IMR-90 (cell line): ENCODE results near the gene TOP2A. TPM values are rescaled to one million over a fixed set of nuclear protein-coding genes. Genes with fewer than 3 reads are reported as not detected.

ENCODE experiments used
- ATAC-seq: fragments of 200-7000 bp; cut with Tn5 transposase; 2 replicates; pipeline ENCODE4 v1.9.1; 2020; ENCODE audit warnings: low read depth, mild to moderate bottlenecking, moderate library complexity
- BruUV-seq: library from RNA; stranded (reverse); fragments of 400-500 nt; replicated peaks from 2 replicates; lab custom pipeline; 2021; lab: Mats Ljungman, UMichigan
- CTCF ChIA-PET: fragments of 300-600 bp; formaldehyde crosslinking; extraction: SDS; loops from one replicate; lab custom pipeline; 2021; ENCODE audit warnings: antibody characterized with exemption; lab: Yijun Ruan, JAX
- POLR2A ChIA-PET: fragments of 300-600 bp; sonication (Branson Sonifier 250); formaldehyde crosslinking; loops from one replicate; lab custom pipeline; 2022; ENCODE audit warnings: antibody characterized with exemption; ENCODE audit not compliant: unreplicated experiment; lab: Charles Lee
- DNase-seq: peaks from one replicate; pipeline ENCODE4 v3.0.0; 2013
- H2AFZ ChIP-seq: replicated peaks from 2 replicates; pipeline ENCODE3; 2013; ENCODE audit warnings: low read length, mild to moderate bottlenecking; ENCODE audit not compliant: poor library complexity
- H2AK5ac ChIP-seq: 2 replicates; pipeline ENCODE4 v1.6.1; 2013; ENCODE audit warnings: low read depth, low read length, inconsistent platforms
- H2AK9ac ChIP-seq: replicated peaks from 2 replicates; pipeline ENCODE3; 2013; ENCODE audit warnings: mild to moderate bottlenecking, low read depth, low read length, moderate library complexity; ENCODE audit not compliant: poor library complexity
- H2BK120ac ChIP-seq: 2 replicates; pipeline ENCODE4 v1.6.1; 2013; ENCODE audit warnings: low read depth, low read length, inconsistent platforms
- H2BK15ac ChIP-seq: 3 replicates; pipeline ENCODE4 v1.6.1; 2013; ENCODE audit warnings: low read depth, low read length, inconsistent platforms
- H2BK20ac ChIP-seq: 2 replicates; pipeline ENCODE4 v1.6.1; 2013; ENCODE audit warnings: low read depth, mild to moderate bottlenecking, inconsistent platforms, low read length, moderate library complexity
- H2BK5ac ChIP-seq: 2 replicates; pipeline ENCODE4 v1.6.1; 2013; ENCODE audit warnings: mild to moderate bottlenecking, low read depth, low read length, inconsistent platforms; ENCODE audit not compliant: poor library complexity, severe bottlenecking
- H3K14ac ChIP-seq: replicated peaks from 2 replicates; pipeline ENCODE4 v1.6.1; 2013; ENCODE audit warnings: low read depth, low read length, inconsistent platforms
- H3K18ac ChIP-seq: 2 replicates; pipeline ENCODE4 v1.6.1; 2013; ENCODE audit warnings: low read depth, low read length, control low read depth
- H3K23ac ChIP-seq: 2 replicates; pipeline ENCODE4 v1.6.1; 2013; ENCODE audit warnings: low read depth, low read length, inconsistent platforms
- H3K27ac ChIP-seq: 2 replicates; pipeline ENCODE4 v1.5.1; 2013; ENCODE audit warnings: mild to moderate bottlenecking, control low read depth, low read length; ENCODE audit not compliant: insufficient read depth
- H3K27me3 ChIP-seq: 2 replicates; pipeline ENCODE4 v1.6.1; 2013; ENCODE audit warnings: low read length; ENCODE audit not compliant: control insufficient read depth, insufficient read depth
- H3K36me3 ChIP-seq: 2 replicates; pipeline ENCODE4 v1.6.1; 2013; ENCODE audit warnings: low read length, mixed read lengths; ENCODE audit not compliant: control insufficient read depth, insufficient read depth
- H3K4ac ChIP-seq: 2 replicates; pipeline ENCODE4 v1.6.1; 2013; ENCODE audit warnings: low read depth, low read length, inconsistent platforms
- H3K4me1 ChIP-seq: 2 replicates; pipeline ENCODE4 v1.6.1; 2013; ENCODE audit warnings: low read length, mixed read lengths; ENCODE audit not compliant: control insufficient read depth, insufficient read depth
- H3K4me2 ChIP-seq: 2 replicates; pipeline ENCODE4 v1.6.1; 2013; ENCODE audit warnings: low read depth, mild to moderate bottlenecking, control low read depth, low read length, moderate library complexity
- H3K4me3 ChIP-seq: 2 replicates; pipeline ENCODE4 v1.5.1; 2013; ENCODE audit warnings: low read depth, mild to moderate bottlenecking, control low read depth, low read length, moderate library complexity; ENCODE audit not compliant: insufficient read depth
- H3K56ac ChIP-seq: 2 replicates; pipeline ENCODE4 v1.6.1; 2013; ENCODE audit warnings: low read length, inconsistent platforms; ENCODE audit not compliant: insufficient read depth; ENCODE audit errors: extremely low read depth
- H3K79me1 ChIP-seq, 2 experiments: 2 replicates each; pipeline ENCODE4 v1.6.1; 2013; ENCODE audit warnings: low read length in 2 of 2, inconsistent platforms in 1 of 2, low read depth in 1 of 2
- H3K9ac ChIP-seq: 2 replicates; pipeline ENCODE4 v1.6.1; 2013; ENCODE audit warnings: low read depth, low read length, control low read depth
- H3K9me1 ChIP-seq: 2 replicates; pipeline ENCODE4 v1.6.1; 2013; ENCODE audit warnings: low read length, inconsistent platforms; ENCODE audit not compliant: insufficient read depth
- H3K9me3 ChIP-seq: 2 replicates; pipeline ENCODE4 v1.6.1; 2013; ENCODE audit warnings: low read length; ENCODE audit not compliant: control insufficient read depth, insufficient read depth
- H4K20me1 ChIP-seq: 2 replicates; pipeline ENCODE4 v1.6.1; 2013; ENCODE audit warnings: low read length, inconsistent platforms; ENCODE audit not compliant: insufficient read depth
- H4K5ac ChIP-seq: 2 replicates; pipeline ENCODE4 v1.6.1; 2013; ENCODE audit warnings: mild to moderate bottlenecking, low read depth, low read length, control low read depth
- H4K8ac ChIP-seq, 2 experiments: 2 replicates each; pipeline ENCODE4 v1.6.1; 2013; ENCODE audit warnings: low read depth in 2 of 2, low read length in 2 of 2, control low read depth in 1 of 2, inconsistent platforms in 1 of 2
- H4K91ac ChIP-seq: 2 replicates; pipeline ENCODE4 v1.6.1; 2013; ENCODE audit warnings: low read depth, low read length, inconsistent platforms; ENCODE audit not compliant: insufficient read depth
- BHLHE40 ChIP-seq: fragments of 150-350 bp; IDR thresholded peaks from 2 replicates; pipeline ENCODE4 v1.6.1; 2016; ENCODE audit warnings: mild to moderate bottlenecking, low read depth, low read length
- CEBPB ChIP-seq: IDR thresholded peaks from 2 replicates; pipeline ENCODE4 v1.6.1; 2012; ENCODE audit warnings: low read depth, low read length, improper control_type of control experiment
- CHD1 ChIP-seq: IDR thresholded peaks from 2 replicates; pipeline ENCODE4 v1.6.1; 2012; ENCODE audit warnings: low read depth, low read length, improper control_type of control experiment
- FOS ChIP-seq: fragments of 150-350 bp; IDR thresholded peaks from 2 replicates; pipeline ENCODE4 v1.6.1; 2016; ENCODE audit warnings: low read depth, low read length
- MAFK ChIP-seq: IDR thresholded peaks from 2 replicates; pipeline ENCODE4 v1.6.1; 2012; ENCODE audit warnings: low read depth, low read length, improper control_type of control experiment
- MAZ ChIP-seq: IDR thresholded peaks from 2 replicates; pipeline ENCODE4 v1.6.1; 2012; ENCODE audit warnings: low read depth, mild to moderate bottlenecking, low read length, improper control_type of control experiment, moderate library complexity, borderline replicate concordance
- MXI1 ChIP-seq: IDR thresholded peaks from 2 replicates; pipeline ENCODE4 v1.6.1; 2012; ENCODE audit warnings: low read depth, mild to moderate bottlenecking, low read length, moderate library complexity, borderline replicate concordance
- NFE2L2 ChIP-seq: fragments of 150-350 bp; IDR thresholded peaks from 2 replicates; pipeline ENCODE4 v1.6.1; 2016; ENCODE audit warnings: low read depth, mild to moderate bottlenecking, low read length
- POLR2A ChIP-seq: IDR thresholded peaks from 2 replicates; pipeline ENCODE4 v1.6.1; 2012; ENCODE audit warnings: mild to moderate bottlenecking, low read depth, low read length
- RAD21 ChIP-seq: IDR thresholded peaks from 2 replicates; pipeline ENCODE4 v1.6.1; 2012; ENCODE audit warnings: low read length, improper control_type of control experiment
- RCOR1 ChIP-seq: IDR thresholded peaks from 2 replicates; pipeline ENCODE4 v1.6.1; 2012; ENCODE audit warnings: mild to moderate bottlenecking, low read length, improper control_type of control experiment; ENCODE audit not compliant: insufficient replicate concordance
- RFX5 ChIP-seq: IDR thresholded peaks from 2 replicates; pipeline ENCODE4 v1.8.0; 2012; ENCODE audit warnings: low read depth, mild to moderate bottlenecking, low read length, moderate library complexity
- SMC3 ChIP-seq: fragments of 150-350 bp; IDR thresholded peaks from 2 replicates; pipeline ENCODE4 v1.6.1; 2016; ENCODE audit warnings: low read depth, mild to moderate bottlenecking, antibody characterized with exemption, low read length, moderate library complexity
- WGBS, 2 experiments: methylation state at CpG; one replicate each; pipeline versions ENCODE4 v1.1.5 to v1.1.7; 2013; ENCODE audit warnings: missing lambda C conversion rate in 2 of 2; ENCODE audit not compliant: insufficient read length in 1 of 2; ENCODE audit errors: extremely low coverage in 2 of 2; 5-methylcytosine and 5-hydroxymethylcytosine counted together
- dilution Hi-C: fragments of 300-500 bp; cut with HindIII; formaldehyde crosslinking; loops from one replicate; pipeline ENCODE4 v1.14.3; 2018; ENCODE audit warnings: low sequenced_read_pairs; ENCODE audit not compliant: unreplicated experiment
- in situ Hi-C: fragments of 300-500 bp; cut with MboI; formaldehyde crosslinking; loops from 3 replicates; pipeline ENCODE4 v1.14.3; 2019; ENCODE audit warnings: low sequenced_read_pairs, inconsistent platforms, mixed read lengths
- intact Hi-C: fragments of 100-400 bp; cut with micrococcal nuclease; formaldehyde crosslinking; loops from 2 replicates; pipeline ENCODE4 v1.10.0; 2022
- polyA plus RNA-seq, 3 experiments: library from polyadenylated mRNA; depleted of rRNA; stranded (reverse); fragments of >200 nt; gene quantifications; 2 replicates each; pipeline ENCODE4 v1.2.3, GENCODE V29; 2012; ENCODE audit warnings: low replicate concordance in 1 of 3
- total RNA-seq: library from RNA; depleted of rRNA; stranded (reverse); fragments of >200 nt; gene quantifications from 2 replicates; pipeline ENCODE4 v1.2.3, GENCODE V29; 2012
- TF ChIP-seq, protein P1 (sequence below): fragments of 150-350 bp; IDR thresholded peaks from 2 replicates; pipeline ENCODE4 v1.6.1; 2016; ENCODE audit warnings: low read depth, mild to moderate bottlenecking, low read length, moderate library complexity, borderline replicate concordance
- TF ChIP-seq, protein P2 (sequence below): fragments of 150-350 bp; IDR thresholded peaks from 2 replicates; pipeline ENCODE4 v1.6.1; 2017; ENCODE audit warnings: mild to moderate bottlenecking, antibody characterized with exemption, low read length, low read depth
- TF ChIP-seq, protein P3 (sequence below): conservative IDR thresholded peaks from 2 replicates; pipeline ENCODE4 v1.5.1; 2012; ENCODE audit warnings: mild to moderate bottlenecking, low read depth, low read length, improper control_type of control experiment

Gene TOP2A
- total and polyA plus RNA-seq, 2 of the 4 experiments (the other 2 are of a cell fraction), result 43.4 to 68.5 TPM

DNA sequence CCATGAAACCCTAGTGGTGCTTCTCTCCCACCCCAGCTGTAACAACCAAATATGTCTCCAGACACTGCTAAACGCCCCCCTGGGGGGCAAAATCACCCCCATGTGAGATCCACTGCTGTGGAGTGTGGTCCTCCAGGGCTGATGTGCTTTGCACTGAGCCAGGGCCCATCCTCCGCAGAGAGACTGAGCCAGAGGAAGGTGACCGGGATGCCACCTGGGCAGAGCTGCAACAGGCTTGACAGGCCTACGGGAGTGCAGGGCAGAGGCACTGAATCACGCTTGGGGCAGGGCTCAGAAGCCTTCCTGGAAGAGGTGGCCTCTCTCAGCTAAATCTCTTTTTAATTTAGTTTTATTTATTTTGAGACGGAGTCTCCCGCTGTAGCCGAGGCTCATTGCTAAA is 57.6 kb downstream of the TOP2A start:
- H3K9ac ChIP-seq, result no peak overlapping the region
- no peak overlapping the region for H4K91ac ChIP-seq
- in situ Hi-C loops (loop anchor here (5.0 to 25.0 kb wide), 3 partner anchors 172 to 1302 kb away; partner anchors contain the start of genes KRT27 and KRT28), intact Hi-C loops (loop anchor here (10.0 kb wide), 1 partner anchor 435 kb away; the partner anchor contains the start of gene KRT28), dilution Hi-C loops (no loop called here)
- H3K4me1 ChIP-seq, result peaks cover 4% of the 10 kb centered on the region; the same call in 1 of the 2 replicates
- H2AK5ac ChIP-seq, result no peak overlapping the region
- H4K8ac ChIP-seq, result no peak overlapping the region
- no peaks in the 10 kb centered on the region; the same call in 1 of the 2 replicates for H3K9me1 ChIP-seq
- H3K27ac ChIP-seq, result no peak overlapping the region
- ATAC-seq (no peak), DNase-seq (no peak)
- H3K4me3 ChIP-seq, result no peak overlapping the region
- no peak overlapping the region for H4K5ac ChIP-seq
- no peak overlapping the region for H2BK5ac ChIP-seq
- H2BK20ac ChIP-seq, result no peak overlapping the region
- H4K20me1 ChIP-seq, result 0 out of 2 replicates have a peak, but pooled peaks cover 1% of the 10 kb centered on the region
- H3K36me3 ChIP-seq, result peaks cover 10% of the 10 kb centered on the region; the same call in 1 of the 2 replicates
- H3K23ac ChIP-seq, result no peak overlapping the region
- TF ChIP-seq, protein P1, sequence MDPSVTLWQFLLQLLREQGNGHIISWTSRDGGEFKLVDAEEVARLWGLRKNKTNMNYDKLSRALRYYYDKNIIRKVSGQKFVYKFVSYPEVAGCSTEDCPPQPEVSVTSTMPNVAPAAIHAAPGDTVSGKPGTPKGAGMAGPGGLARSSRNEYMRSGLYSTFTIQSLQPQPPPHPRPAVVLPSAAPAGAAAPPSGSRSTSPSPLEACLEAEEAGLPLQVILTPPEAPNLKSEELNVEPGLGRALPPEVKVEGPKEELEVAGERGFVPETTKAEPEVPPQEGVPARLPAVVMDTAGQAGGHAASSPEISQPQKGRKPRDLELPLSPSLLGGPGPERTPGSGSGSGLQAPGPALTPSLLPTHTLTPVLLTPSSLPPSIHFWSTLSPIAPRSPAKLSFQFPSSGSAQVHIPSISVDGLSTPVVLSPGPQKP, result no peak
- TF ChIP-seq CHD1 (no peak), RCOR1 (no peak), MAFK (no peak), NFE2L2 (no peak), POLR2A (no peak), SMC3 (no peak), BHLHE40 (no peak), MXI1 (no peak), MAZ (no peak), CEBPB (no peak), RFX5 (no peak), FOS (no peak), RAD21 (no peak)
- TF ChIP-seq, protein P2, sequence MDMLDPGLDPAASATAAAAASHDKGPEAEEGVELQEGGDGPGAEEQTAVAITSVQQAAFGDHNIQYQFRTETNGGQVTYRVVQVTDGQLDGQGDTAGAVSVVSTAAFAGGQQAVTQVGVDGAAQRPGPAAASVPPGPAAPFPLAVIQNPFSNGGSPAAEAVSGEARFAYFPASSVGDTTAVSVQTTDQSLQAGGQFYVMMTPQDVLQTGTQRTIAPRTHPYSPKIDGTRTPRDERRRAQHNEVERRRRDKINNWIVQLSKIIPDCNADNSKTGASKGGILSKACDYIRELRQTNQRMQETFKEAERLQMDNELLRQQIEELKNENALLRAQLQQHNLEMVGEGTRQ, result no peak
- TF ChIP-seq, protein P3, sequence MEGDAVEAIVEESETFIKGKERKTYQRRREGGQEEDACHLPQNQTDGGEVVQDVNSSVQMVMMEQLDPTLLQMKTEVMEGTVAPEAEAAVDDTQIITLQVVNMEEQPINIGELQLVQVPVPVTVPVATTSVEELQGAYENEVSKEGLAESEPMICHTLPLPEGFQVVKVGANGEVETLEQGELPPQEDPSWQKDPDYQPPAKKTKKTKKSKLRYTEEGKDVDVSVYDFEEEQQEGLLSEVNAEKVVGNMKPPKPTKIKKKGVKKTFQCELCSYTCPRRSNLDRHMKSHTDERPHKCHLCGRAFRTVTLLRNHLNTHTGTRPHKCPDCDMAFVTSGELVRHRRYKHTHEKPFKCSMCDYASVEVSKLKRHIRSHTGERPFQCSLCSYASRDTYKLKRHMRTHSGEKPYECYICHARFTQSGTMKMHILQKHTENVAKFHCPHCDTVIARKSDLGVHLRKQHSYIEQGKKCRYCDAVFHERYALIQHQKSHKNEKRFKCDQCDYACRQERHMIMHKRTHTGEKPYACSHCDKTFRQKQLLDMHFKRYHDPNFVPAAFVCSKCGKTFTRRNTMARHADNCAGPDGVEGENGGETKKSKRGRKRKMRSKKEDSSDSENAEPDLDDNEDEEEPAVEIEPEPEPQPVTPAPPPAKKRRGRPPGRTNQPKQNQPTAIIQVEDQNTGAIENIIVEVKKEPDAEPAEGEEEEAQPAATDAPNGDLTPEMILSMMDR, result no peak
- BruUV-seq, result no TSS peak
- no peak overlapping the region for H3K18ac ChIP-seq
- no peak overlapping the region for H3K4me2 ChIP-seq
- no peak overlapping the region for H3K56ac ChIP-seq
- CTCF ChIA-PET, result no interaction called here
- POLR2A ChIA-PET, result no interaction called here
- H2BK15ac ChIP-seq, result no peak overlapping the region
- no peaks in the 10 kb centered on the region for H3K9me3 ChIP-seq
- no peaks in the 10 kb centered on the region for H3K27me3 ChIP-seq
- no peak overlapping the region for H2BK120ac ChIP-seq
- H2AK9ac ChIP-seq, result no peak overlapping the region
- H3K4ac ChIP-seq, result no peak overlapping the region
- no peak overlapping the region for H3K14ac ChIP-seq
- WGBS, 2 experiments, result 0% methylated on average over 1 of the region's 8 CpGs; no CpG with 5 or more reads in 1 of the 2 experiments
- H3K79me1 ChIP-seq, result peaks cover 0 to 12% of the 10 kb centered on the region in 2 experiments; a peak in 1 of 4 replicates
- H2AFZ ChIP-seq, result peak overlapping the region; percentile 58
